ENCODE measurements around the gene LTBP3.
"Not testable (repeated sequence)": the region's sequence is repeated elsewhere in the genome, so short reads cannot be mapped to it uniquely, and the experiment has no call there.

Gene LTBP3

DNA sequence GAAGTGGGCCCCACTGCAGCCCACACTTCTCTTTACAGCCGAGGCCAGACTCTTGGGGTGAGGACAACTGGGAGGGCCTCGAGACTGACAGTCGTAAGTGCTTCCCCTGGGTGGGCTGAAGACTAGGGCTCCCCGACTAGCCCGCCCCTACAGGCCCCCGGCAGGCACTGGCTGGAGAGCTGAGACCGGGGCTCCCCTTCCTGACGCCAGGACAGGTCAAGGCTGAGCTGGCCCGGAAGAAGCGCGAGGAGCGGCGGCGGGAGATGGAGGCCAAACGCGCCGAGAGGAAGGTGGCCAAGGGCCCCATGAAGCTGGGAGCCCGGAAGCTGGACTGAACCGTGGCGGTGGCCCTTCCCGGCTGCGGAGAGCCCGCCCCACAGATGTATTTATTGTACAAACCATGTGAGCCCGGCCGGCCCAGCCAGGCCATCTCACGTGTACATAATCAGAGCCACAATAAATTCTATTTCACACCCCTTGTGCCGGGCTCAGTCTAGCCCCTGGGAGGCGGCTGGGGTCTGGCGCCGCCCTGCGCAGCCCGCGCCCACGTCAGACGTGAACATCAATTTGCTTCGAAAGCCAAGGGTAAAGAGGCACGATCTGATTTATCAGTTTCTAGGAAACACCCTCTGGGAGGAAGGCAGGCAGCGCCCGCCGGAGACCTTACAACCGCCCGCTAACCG is 19.8 kb downstream of the LTBP3 start:
- in situ Hi-C loops (cut with MboI; ENCODE audit: low sequenced_read_pairs), result no loop called here

DNA sequence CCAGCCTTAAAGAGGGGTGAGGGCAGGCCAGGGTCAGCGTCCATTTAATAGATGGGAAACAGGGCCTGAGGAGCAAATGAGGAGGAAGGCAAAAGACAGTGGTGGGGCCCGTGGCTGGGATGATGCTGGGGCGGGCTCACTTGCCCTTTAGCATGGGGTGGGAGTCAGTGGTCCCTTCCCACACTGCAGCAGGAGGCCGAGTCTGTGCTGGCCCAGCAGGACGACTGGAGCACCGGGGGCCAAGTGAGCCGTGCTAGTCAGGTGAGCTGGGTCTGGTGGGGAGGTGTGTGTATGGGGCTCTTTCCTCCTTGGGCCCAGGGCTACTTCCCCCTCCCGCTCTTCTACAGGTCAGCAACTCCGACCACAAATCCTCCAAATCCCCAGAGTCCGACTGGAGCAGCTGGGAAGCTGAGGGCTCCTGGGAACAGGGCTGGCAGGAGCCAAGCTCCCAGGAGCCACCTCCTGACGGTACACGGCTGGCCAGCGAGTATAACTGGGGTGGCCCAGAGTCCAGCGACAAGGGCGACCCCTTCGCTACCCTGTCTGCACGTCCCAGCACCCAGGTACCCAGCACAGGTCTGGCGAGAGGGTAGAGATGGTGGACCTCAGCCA is 20.4 kb downstream of the LTBP3 start:
- in situ Hi-C loops (cut with MboI; ENCODE audit: low sequenced_read_pairs), result no loop called here

DNA sequence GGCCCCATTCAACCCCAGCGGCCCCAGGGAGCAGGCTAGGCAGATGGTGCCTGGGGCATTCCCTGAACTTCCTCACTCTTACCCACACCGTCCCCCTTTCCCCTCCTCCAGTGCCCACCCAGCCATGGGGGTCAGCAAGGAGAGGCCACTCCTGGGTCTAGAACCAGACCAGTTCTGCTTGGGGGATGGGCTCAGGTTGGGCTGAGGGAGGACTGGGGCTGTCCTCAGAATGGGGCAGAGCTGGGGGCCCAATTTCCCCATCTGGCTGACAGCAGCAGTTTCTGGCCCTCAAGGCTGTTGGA is 20.9 kb downstream of the LTBP3 start:
- in situ Hi-C loops (cut with MboI; ENCODE audit: low sequenced_read_pairs), result no loop called here

DNA sequence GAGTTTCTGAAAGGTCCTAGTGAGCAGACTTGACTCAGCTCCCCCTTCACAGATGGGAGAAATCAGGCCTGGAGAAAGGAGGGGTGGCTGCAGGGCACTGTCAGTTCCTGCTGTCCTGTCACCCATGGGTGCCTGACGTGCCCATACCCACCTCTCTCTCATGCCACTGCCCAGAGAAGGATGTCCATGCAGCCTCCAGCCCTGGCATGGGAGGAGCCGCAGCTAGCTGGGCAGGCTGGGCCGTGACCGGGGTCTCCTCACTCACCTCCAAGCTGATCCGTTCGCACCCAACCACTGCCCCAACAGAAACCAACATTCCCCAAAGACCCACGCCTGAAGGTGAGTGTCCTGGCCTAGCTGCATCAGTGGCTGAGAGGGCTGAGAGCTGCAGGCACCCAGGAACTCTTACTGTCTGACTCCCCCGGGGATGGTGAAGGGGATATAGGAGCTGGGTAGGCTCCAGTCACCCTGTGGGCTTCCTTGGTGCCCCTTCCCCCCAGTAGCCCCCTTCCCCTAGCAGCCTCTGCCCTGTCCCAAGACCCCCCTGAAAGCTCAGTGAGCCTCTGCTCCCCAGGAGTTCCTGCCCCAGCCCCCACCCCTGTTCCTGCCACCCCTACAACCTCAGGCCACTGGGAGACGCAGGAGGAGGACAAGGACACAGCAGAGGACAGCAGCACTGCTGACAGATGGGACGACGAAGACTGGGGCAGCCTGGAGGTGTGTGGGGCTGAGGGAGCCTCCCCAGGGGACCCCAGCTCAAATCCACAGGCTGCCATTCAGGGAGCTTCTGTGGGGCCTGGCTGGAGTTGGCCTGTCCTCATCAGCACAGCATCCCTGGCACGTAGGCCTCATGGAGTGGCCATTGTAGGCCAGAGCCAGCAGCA is 21.5 kb downstream of the LTBP3 start:
- in situ Hi-C loops (cut with MboI; ENCODE audit: low sequenced_read_pairs), result no loop called here

DNA sequence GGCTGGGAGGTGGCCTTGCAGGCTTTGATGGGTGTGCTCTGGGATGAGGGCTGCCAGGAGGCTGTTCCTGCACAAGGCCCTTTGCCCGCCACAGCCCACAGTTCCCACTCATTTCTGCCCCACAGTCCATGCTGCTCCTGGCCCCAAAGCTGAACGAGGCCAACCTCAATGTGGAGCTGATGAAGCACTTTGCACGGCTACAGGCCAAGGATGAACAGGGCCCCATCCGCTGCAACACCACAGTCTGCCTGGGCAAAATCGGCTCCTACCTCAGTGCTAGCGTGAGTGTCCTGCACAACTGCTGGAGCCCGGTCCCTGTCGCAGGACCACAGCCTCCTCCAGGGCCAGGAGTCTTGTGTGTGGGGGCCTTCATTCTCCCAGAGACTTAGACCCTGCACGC is 23.1 kb downstream of the LTBP3 start:
- in situ Hi-C loops (cut with MboI; ENCODE audit: low sequenced_read_pairs), result no loop called here

DNA sequence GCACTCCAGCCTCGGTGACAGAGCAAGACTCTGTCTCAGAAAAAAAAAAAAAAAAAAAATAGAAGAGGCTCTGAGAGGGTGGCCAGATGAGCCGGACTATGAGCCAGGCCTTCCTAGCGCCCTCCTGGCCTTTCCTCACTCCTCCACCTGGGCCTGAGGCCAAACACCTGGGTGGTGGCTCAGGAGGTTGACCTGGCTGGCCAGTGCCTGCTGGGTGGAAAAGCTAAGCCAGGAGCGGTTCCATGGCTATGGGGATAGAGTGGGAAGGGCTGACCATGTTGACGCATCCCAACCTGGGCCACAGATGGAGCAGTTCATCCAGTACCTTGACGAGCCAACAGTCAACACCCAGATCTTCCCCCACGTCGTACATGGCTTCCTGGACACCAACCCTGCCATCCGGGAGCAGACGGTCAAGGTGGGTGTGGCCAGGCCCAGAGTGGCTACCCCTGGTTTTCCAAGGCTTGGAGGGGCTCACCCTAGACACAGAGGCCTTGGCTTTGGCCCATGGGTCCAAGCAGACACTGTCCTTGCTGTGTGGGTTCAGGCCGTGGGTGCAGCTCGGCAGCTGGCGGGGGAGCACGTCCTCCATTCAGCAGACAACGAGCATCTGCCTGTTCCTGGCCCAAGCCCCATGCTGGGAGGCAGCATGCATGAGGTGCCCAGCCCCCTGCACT is 25.6 kb downstream of the LTBP3 start:
- in situ Hi-C loops (cut with MboI; ENCODE audit: low sequenced_read_pairs), result no loop called here

DNA sequence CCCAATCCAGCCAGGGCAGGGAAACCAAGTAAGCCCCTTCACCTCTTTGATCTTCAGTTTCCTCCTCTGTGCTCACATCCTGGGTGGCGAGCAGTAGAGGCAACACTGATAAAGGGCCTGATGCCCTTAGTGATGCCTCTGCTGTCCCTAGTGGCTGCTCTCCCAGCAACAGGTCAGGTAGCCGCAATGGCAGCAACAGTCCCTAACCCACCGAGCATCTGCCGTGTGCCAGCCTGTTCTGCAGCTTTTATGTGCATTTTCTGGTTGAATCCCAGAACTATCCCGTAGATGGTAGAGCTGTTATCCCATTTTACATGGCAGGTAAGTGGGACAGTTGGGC is 28.0 kb downstream of the LTBP3 start:
- in situ Hi-C loops (cut with MboI; ENCODE audit: low sequenced_read_pairs), result no loop called here

DNA sequence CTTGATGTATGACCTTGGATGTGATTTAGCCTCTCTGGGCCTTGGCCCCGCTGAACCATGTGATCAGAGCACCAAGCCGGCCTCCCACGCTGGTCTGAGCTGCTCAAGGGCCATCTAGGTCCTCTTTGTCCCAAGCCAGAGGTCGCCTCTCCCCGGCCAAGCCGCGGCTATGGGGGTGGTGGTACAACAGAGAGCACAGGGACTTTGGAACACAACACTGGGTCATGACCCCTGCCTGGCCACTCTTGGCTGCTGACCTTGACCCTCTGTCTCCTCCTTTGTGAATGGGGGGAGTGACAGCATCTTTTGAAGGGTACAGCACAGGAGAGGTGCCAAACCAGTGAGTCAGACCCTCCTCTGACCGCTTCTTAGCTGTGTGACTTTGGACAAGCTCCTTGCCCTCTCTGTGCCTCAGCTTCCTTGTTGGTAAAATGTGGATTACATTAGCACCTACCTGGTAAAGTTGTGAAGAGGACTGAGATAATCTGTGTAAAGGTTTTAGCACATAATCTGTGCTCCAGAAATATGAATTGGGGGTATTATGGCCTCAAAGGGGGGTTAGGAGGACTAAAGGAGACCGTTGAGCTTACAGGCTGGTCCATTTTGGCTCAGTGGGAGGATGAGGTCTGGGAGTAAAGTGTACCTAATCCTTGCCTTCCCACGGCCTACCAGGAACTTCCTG is 28.5 kb downstream of the LTBP3 start:
- in situ Hi-C loops (cut with MboI; ENCODE audit: low sequenced_read_pairs), result no loop called here

DNA sequence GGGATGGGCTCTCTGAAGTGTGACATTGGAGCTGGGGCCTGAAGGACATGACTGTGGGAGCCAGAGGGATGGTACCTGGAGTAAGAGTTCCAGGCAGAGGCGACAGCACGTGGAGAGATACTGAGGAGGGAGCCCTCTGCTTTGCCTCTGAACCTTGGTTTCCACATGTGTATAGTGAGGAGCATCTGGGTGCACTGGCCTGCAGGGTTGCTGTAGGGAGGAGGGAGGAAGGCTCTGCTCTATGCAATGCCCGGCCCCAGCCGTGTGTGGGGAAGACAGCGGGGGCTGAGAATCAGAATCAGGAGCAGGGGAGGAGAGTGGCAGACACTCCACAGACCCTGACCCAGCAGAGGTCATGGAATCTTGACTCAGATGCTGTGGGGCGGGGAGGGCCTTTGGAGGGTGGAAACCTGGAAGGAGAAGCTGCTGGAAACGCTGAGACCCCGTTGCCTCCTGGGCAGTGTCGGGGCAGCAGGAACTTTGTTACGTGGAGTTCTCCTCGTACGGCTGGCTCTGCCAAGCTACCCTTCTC is 29.3 kb downstream of the LTBP3 start:
- in situ Hi-C loops (cut with MboI; ENCODE audit: low sequenced_read_pairs), result no loop called here

DNA sequence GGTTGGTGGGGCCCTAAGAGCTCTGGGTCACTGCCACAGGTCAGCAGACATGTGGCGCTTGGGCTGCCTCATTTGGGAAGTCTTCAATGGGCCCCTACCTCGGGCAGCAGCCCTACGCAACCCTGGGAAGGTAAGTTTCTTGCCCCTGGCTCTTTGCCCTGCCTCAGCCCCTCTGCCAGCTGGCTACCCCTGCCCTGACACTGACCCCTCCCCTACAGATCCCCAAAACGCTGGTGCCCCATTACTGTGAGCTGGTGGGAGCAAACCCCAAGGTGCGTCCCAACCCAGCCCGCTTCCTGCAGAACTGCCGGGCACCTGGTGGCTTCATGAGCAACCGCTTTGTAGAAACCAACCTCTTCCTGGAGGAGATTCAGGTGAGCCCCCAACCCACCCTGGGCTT is 31.4 kb downstream of the LTBP3 start:
- in situ Hi-C loops (cut with MboI; ENCODE audit: low sequenced_read_pairs), result no loop called here

DNA sequence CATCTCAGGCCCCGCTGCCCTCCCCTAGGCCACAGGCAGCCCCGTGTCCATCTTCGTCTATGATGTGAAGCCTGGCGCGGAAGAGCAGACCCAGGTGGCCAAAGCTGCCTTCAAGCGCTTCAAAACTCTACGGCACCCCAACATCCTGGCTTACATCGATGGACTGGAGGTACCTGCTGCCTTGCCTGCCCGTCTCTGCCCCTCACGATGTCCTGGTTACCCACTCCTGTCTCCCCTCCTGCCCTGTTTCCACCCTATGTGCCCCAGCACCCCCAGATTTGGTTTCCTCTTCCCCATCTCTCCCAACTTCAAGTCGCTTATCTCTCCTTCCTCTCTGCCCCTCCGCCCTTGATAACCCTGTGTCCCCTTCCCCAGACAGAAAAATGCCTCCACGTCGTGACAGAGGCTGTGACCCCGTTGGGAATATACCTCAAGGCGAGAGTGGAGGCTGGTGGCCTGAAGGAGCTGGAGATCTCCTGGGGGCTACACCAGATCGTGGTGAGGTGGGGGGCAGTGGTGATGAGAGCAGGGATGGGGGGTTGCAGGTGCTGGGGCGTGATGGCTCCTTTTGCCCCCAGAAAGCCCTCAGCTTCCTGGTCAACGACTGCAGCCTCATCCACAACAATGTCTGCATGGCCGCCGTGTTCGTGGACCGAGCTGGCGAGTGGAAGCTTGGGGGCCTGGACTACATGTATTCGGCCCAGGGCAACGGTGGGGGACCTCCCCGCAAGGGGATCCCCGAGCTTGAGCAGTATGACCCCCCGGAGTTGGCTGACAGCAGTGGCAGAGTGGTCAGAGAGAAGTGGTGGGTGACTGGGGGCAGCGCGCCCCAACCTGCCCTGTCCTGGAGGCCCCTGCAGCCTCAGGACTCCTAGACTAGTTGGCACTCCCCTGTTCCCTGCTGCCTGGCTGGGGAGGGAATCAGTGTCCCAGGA is 32.3 kb downstream of the LTBP3 start:
- in situ Hi-C loops (cut with MboI; ENCODE audit: low sequenced_read_pairs), result no loop called here

DNA sequence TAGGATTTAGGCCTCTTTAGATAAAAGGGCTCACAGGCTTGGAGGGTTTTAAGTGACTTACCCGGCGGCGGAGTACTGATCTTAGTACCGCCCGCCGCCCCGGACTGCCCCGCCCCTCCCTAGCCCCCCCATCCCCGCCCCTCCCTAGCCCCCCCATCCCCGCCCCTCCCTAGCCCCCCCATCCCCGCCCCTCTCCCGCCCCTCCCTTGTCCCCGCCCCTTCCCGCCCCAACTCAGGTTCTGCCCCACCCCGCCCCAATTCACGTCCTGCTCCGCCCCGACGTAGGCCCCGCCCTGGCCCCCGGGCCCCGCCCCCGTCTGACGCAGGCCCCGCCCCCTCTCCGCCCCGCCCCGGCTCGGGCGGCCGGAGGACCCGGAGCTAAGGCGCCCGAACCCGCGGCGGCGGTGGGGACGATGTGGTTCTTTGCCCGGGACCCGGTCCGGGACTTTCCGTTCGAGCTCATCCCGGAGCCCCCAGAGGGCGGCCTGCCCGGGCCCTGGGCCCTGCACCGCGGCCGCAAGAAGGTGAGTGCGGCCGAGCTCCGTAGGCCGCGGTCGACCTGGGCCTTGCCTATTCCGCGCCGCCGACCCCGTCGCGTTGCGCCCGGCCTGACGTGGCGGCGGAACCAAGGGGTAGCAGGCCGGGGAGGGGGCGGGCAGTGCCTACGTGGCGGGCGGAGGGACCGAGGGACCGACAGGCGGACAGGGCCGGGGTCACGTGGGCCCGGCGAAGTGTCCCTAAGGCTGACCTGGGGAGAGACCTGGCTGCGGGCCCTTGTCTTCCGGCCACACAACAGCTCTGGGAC is 33.2 kb downstream of the LTBP3 start, which contains the start of gene SCYL1:
Gene SCYL1, plus strand, starts transcription at position 343 of the 805 bp plus-strand sequence. Its CDS starts 71 bp downstream, at position 414.
- in situ Hi-C loops (cut with MboI; ENCODE audit: low sequenced_read_pairs), result no loop called here

DNA sequence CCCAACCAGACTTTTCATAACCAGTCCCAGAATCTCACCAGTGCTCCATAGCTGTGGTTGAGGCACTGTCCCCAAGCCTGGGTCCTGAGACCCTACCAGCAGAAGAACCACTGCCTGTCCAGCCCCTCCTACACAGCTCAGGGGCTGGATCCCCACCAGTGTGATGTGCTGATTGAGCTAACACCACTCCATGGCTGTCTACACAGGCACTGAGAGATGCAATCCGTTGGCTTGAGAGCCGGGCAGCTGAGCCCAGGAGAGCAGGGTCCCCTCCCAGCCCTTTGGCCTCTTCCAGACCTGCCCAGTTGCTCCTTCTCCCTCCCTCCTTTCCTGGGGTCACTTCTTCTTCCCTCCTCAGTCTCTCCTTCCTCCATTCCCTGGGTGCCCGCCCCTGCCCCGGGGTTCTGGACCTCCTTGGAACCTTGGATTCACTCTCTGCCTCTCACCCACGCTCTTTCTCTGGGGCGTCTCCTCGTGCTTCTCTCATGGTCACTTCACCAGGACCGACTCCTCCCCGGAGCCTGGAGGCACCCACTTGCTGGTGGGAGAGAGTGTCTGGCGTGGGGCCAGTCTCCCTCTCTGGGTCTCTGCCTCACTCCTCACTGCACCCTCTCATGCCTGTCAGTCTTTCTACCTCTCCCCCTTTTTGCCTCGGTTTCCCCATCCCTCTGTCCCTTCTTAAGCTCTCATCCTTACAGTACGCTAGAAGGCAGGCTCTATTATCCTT is 34.0 kb downstream of the LTBP3 start:
- in situ Hi-C loops (cut with MboI; ENCODE audit: low sequenced_read_pairs), result no loop called here

DNA sequence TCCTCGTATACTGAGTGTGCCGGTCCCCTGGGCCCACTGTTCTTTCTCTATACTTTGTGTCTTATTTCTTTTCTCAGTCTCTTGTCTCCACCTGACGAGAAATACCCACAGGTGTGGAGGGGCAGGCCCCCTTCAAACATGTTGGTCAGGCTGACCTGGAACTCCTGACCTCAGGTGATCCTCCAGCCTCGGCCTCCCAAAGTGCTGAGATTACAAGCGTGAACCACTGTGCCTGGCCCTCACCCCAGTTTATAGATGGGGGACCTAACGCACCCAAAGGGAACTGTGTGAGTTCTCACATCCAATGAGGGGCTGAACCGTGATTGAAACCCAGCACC is 34.6 kb downstream of the LTBP3 start:
- in situ Hi-C loops (cut with MboI; ENCODE audit: low sequenced_read_pairs), result not testable (repeated sequence)

DNA sequence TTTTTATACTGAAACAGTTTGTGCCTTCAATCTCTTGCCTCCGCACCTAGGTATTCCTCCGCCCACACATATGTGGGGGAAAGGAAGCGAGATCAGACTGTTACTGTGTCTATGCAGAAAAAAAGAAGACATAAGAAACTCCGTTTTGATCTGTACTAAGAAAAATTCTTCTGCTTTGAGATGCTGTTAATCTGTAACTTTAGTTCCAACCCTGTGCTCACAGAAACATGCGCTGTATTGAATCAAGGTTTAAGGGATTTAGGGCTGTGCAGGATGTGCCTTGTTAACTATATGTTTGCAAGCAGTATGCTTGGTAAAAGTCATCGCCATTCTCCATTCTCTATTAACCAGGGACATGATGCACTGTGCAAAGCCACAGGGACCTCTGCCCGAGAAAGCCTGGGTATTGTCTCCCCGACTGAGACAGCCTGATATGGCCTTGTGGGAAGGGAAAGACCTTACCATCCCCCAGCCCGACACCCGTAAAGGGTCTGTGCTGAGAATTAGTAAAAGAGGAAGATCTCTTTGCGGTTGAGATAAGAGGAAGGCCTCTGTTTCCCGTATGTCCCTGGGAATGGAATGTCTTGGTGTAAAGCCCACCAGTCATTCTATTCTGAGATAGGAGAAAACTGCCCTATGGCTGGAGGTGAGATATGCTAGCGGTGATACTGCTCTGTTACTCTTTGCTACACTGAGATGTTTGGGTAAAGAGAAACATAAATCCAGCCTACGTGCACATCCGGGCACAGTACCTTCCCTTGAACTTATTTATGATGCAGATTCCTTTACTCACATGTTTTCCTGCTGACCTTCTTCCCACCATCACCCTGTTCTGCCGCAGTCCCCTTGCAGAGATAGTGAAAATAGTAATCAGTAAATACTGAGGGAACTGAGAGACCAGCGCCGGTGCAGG is 35.2 kb downstream of the LTBP3 start:
- in situ Hi-C loops (cut with MboI; ENCODE audit: low sequenced_read_pairs), result not testable (repeated sequence)

DNA sequence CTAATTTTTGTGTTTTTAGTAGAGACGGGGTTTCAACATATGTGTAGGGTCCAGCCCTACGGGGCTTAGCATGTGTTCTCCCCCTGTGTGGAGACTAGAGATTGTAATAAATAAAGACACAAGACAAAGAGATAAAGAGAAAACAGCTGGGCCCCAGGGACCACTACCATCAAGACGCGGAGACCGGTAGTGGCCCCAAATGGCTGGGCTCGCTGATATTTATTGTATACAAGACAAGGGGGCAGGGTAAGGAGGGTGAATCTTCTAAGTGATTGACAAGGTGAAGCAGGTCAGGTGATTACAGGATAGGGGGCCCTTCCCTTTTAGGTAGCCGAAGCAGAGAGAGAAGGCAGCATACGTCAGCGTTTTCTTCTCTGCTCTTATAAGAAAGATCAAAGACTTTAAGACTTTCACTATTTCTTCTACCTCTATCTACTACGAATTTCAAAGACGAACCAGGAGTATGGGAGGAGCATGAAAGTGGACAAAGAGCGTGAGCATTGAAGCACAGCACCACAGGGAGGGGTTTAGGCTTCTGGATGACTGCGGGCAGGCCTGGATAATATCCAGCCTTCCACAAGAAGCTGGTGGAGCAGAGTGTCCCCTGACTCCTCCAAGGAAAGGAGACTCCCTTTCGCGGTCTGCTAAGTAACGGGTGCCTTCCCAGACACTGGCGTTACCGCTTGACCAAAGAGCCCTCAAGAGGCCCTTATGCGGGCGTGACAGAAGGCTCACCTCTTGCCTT is 36.2 kb downstream of the LTBP3 start:
- in situ Hi-C loops (cut with MboI; ENCODE audit: low sequenced_read_pairs), result not testable (repeated sequence)
